Gastroesophageal sphincter (tissue), 3 donors: ENCODE measurements around the gene CCL15.

Experiments
- POLR2A ChIP-seq, 2 donors: fragments of 450-650 bp; IDR thresholded peaks; one replicate each; pipeline ENCODE4 v1.6.1; 2017; ENCODE audit warnings: antibody characterized with exemption in 2 of 2, mild to moderate bottlenecking in 2 of 2, moderate library complexity in 1 of 2
- POLR2AphosphoS5 ChIP-seq: sonication (generic); formaldehyde crosslinking; IDR thresholded peaks from one replicate; pipeline ENCODE4 v1.6.1; 2017; ENCODE audit warnings: antibody characterized with exemption
- TF ChIP-seq, protein P1 (sequence below), 4 experiments: fragments of 200-600 bp in 2 of 4; fragments of 450-650 bp in 2 of 4; sonication (generic) in 1 of 4; IDR thresholded peaks; one replicate each; pipeline ENCODE4 v1.5.1; 2017 to 2019; ENCODE audit warnings: antibody characterized with exemption in 4 of 4, mild to moderate bottlenecking in 2 of 4, moderate library complexity in 2 of 4

DNA sequence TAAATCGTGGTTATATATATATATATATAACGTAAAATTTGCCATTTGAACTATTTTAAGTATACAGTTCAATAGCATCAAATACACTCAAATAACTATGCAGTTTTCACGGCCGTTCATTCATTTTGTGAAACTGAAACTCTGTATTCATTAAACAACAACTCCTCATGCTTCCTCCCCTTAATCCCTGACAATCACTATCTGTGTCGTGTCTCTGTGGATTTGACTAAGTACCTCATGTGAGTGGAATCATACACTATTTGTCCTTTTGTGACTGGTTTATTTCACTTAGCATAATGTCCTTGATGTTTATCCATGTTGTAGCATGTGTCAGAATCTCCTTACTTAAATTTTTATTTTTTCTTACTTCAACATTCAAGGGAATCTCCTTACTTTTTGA lies 13.6 kb upstream of the CCL15 start:
- TF ChIP-seq POLR2A (IDR thresholded peaks at IDR 0.05) (no peak), POLR2AphosphoS5 (no peak)
- TF ChIP-seq, protein P1, sequence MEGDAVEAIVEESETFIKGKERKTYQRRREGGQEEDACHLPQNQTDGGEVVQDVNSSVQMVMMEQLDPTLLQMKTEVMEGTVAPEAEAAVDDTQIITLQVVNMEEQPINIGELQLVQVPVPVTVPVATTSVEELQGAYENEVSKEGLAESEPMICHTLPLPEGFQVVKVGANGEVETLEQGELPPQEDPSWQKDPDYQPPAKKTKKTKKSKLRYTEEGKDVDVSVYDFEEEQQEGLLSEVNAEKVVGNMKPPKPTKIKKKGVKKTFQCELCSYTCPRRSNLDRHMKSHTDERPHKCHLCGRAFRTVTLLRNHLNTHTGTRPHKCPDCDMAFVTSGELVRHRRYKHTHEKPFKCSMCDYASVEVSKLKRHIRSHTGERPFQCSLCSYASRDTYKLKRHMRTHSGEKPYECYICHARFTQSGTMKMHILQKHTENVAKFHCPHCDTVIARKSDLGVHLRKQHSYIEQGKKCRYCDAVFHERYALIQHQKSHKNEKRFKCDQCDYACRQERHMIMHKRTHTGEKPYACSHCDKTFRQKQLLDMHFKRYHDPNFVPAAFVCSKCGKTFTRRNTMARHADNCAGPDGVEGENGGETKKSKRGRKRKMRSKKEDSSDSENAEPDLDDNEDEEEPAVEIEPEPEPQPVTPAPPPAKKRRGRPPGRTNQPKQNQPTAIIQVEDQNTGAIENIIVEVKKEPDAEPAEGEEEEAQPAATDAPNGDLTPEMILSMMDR (IDR thresholded peaks at IDR 0.05), result no peak
